M059J (cell line): Measurements from ENCODE around the gene PLA1A. TPM values are rescaled to one million over a fixed set of nuclear protein-coding genes. Genes with fewer than 3 reads are reported as not detected.
"Not testable (repeated sequence)": the region's sequence is repeated elsewhere in the genome, so short reads cannot be mapped to it uniquely, and the experiment has no call there.

Source experiments
- DNase-seq: peaks from one replicate; pipeline ENCODE4 v3.0.0-alpha.2; 2012; ENCODE audit warnings: low read depth
- total RNA-seq: library from RNA; depleted of rRNA; stranded (reverse); fragments of >200 nt; shearing (Covaris generic); gene quantifications from 2 replicates; pipeline ENCODE4 v1.2.3, GENCODE V29; 2014; rRNA removed

Gene PLA1A
- total RNA-seq, 1 experiment from 2014 or later: not detected

DNA sequence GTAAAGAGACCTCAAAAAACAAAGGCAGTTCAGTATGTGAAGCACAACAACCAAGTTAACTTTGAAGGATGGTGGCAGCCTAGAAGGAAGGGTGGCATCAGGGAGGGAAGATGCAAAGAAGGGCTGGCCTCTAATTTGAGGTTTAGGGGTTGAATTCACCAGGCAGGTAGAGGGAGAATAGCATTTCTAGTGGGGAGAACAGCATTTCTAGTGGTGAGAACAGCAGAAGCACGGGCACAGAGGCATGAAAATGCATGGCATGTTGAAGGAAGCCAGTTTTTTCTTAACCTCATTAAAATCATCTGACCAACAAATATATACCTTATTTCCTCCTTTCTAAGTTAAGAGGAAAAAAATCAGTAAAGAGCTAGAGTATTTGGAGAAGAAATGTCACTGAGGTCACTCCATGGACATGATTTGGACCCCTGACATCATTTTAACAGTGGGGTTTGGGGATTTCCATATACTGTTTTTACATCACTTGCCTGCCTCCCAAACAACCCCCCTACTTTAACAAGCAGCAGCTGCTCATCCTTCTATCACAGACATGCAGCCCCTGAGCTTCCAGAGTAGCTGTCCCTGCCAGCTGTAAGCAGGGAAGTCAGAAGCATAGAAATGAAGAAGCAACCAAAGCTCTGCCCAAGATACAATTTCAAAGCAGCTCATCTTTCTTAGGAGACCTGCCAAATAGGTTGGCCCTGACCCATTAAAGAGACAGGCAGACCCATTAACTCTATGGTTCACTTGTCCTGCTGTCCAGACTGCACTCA lies 65.1 kb downstream of the PLA1A start:
- peak; percentile 58 for DNase-seq

DNA sequence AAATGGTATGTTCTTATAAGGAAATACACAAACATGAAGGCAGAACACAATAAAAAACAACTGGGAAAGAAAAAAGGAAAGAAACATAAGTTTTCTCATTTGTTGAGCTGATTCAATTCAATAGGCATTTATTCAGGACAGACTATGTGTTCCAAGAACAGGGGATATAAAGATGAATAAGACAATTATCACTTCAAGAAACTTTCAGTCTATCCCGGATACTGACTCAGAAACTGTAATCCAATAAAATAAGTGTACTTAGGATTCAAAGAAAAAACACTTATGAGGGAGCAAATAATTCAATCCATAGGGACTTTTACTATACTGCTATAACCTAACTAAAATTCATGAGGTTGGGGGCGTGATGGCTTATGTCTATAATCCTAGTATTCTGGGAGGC lies 66.2 kb downstream of the PLA1A start:
- DNase-seq: peak; percentile 64

GRCh38 chr3:119664370-119664769 lies 66.7 kb downstream of the PLA1A start:
- DNase-seq: peak; percentile 19

- peak; percentile 70 for DNase-seq
Observed at GRCh38 chr3:119664850-119665379, 67.2 kb downstream of the PLA1A start.

DNA sequence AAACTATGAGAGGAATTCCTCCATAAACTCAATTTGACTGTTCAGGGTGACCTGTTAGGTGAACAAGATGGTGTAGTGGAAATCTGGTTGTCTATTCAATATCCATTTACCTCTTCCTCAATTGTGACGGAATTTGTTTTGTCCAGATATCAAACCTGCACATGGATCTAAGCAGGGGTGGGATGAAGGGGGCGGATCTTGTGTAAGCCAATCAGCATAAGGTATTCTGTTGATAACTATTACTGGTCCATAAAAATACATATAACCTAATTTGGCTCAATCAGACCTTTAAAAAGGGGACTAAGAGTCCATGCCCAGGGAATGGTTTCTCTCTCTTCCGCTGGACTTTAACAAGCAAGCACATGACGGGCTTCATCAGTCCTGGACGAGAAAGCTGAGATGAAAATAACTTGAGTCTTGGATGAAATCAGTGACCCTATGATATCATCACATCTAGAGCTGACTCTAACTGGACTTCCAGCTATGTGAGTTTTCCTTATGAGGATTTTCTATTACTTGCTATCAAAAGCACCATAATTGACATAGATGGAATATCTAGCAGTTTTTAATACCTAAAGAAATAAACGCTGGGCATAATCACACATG lies 68.4 kb downstream of the PLA1A start:
- no peak for DNase-seq

DNA sequence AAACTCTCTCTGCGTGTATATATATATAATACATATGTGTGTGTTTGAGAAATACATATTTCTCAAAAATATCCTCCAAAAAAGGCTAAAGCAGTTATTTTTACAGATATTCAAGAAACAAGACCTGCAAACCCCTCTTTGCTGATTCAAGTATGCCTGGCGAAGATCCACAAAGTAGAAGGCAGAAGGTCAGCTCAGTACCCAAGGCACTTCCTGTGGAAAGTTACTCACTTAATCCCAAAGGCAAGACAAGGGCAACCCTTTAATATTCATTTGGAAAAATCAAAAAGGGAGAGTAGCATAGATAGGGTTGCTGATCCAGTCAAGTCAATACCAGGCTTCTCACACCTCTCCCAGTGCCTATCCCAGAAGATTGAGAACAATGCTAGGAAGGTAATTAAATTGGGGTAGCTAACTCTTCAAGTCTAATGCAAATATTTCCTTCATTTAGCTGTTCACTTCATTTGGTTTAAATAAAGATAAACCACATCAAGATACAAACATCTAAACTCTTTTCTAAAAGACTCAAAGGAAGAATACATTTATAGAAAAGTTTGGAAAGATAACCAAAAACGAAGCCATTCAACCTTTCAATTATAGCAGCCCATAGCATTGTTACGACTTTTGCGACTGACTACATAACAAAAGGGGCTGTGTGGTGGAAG lies 72.4 kb downstream of the PLA1A start:
- DNase-seq: peak; percentile 68

- no peak for DNase-seq
Observed at GRCh38 chr3:119672776-119673175, 75.1 kb downstream of the PLA1A start.

GRCh38 chr3:119673875-119674274 lies 76.2 kb downstream of the PLA1A start:
- DNase-seq: no peak

GRCh38 chr3:119675188-119675874 lies 77.6 kb downstream of the PLA1A start:
- DNase-seq: no peak

- DNase-seq: no peak
Observed at GRCh38 chr3:119676020-119676419, 78.3 kb downstream of the PLA1A start.

- peak; percentile 98 for DNase-seq
Observed at GRCh38 chr3:119676771-119677640, 79.3 kb downstream of the PLA1A start, which contains the start of gene COX17. COX17 (minus strand) TSS chr3:119677406; CDS start chr3:119677310, 96 bp downstream.

GRCh38 chr3:119677641-119677934 lies 79.9 kb downstream of the PLA1A start:
- DNase-seq: no peak

DNA sequence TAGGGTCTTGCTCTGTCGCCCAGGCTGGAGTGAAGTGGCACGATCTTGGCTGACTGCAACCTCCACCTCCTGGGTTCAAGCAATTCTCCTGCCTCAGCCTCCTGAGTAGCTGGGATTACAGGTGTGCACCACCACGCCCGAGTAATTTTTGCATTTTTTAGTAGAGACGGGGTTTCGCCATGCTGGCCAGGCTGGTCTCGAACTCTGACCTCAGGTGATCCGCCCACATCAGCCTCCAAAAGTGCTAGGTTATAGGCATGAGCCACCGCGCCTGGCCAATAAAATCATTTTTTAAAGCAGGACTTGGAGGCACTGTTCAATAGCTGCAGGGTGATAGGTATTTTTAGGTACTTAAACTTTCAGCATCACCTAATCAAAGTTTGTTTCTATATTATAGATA lies 80.5 kb downstream of the PLA1A start:
- not testable (repeated sequence) for DNase-seq

Other genes starting within 250 kb of the PLA1A start
- 80.8 and 112 TPM in 2 replicates for gene TMEM39A, start 134.3 kb upstream of the PLA1A start, total RNA-seq
- gene POGLUT1, start 128.9 kb upstream of the PLA1A start, total RNA-seq: 15.6 and 21.4 TPM in 2 replicates
- 94.8 and 141 TPM in 2 replicates for gene TIMMDC1, start 99.3 kb upstream of the PLA1A start, total RNA-seq
- not detected in 2 replicates for gene CD80, start 38.3 kb upstream of the PLA1A start, total RNA-seq
- gene ADPRH, start 18.4 kb upstream of the PLA1A start, total RNA-seq: 1.0 and 1.1 TPM in 2 replicates
- gene POPDC2, start 62.7 kb downstream of the PLA1A start, total RNA-seq: 0.12 TPM in 1 of 2 replicates, not detected in the other
- 64.5 and 103 TPM in 2 replicates for gene COX17, start 79.5 kb downstream of the PLA1A start, total RNA-seq
- 1.6 and 3.3 TPM in 2 replicates for gene CFAP91, start 105.1 kb downstream of the PLA1A start, total RNA-seq
- not detected in 2 replicates for gene NR1I2, start 184.2 kb downstream of the PLA1A start, total RNA-seq